PC-3 (cell line): ENCODE data around the gene HNF4A. TPM values are rescaled to one million over a fixed set of nuclear protein-coding genes. Genes with fewer than 3 reads are reported as not detected.

ENCODE experiments used
- ATAC-seq: fragments of 200-7000 bp; cut with Tn5 transposase; 2 replicates; pipeline ENCODE4 v1.9.1; 2020; ENCODE audit warnings: mild to moderate bottlenecking, moderate library complexity
- BruUV-seq: library from RNA; stranded (reverse); fragments of 400-500 nt; replicated peaks from 2 replicates; lab custom pipeline; 2021; lab: Mats Ljungman, UMichigan
- CTCF ChIA-PET: fragments of 300-600 bp; sonication (Branson Sonifier 250); formaldehyde crosslinking; loops from one replicate; lab custom pipeline; 2022; ENCODE audit warnings: antibody characterized with exemption; lab: Charles Lee
- POLR2A ChIA-PET: fragments of 300-600 bp; sonication (Branson Sonifier 250); formaldehyde crosslinking; loops from one replicate; lab custom pipeline; 2022; ENCODE audit warnings: antibody characterized with exemption; ENCODE audit not compliant: unreplicated experiment; lab: Charles Lee
- DNase-seq: peaks from one replicate; pipeline ENCODE4 v3.0.0-alpha.2; 2015
- H2AFZ ChIP-seq: fragments of 300-600 bp; sonication (generic); 2 replicates; pipeline ENCODE4 v1.6.0; 2016; ENCODE audit warnings: antibody characterized with exemption, low read length
- H3F3A ChIP-seq: fragments of 300-600 bp; sonication (generic); one replicate; pipeline ENCODE4 v1.6.0; 2017; ENCODE audit warnings: antibody characterized with exemption, low read length, control low read depth, mild to moderate bottlenecking; ENCODE audit not compliant: unreplicated experiment
- H3K27ac ChIP-seq: fragments of 300-600 bp; sonication (generic); 2 replicates; pipeline ENCODE4 v1.5.1; 2016; ENCODE audit warnings: mild to moderate bottlenecking, low read length
- H3K27me3 ChIP-seq: fragments of 300-600 bp; sonication (generic); 2 replicates; pipeline ENCODE4 v1.6.1; 2016; ENCODE audit warnings: low read length, mixed read lengths
- H3K36me3 ChIP-seq: fragments of 300-600 bp; sonication (generic); 2 replicates; pipeline ENCODE4 v1.6.1; 2016; ENCODE audit warnings: low read depth, mixed run types, low read length, mixed read lengths
- H3K4me1 ChIP-seq: fragments of 300-600 bp; sonication (generic); 2 replicates; pipeline ENCODE4 v1.5.1; 2016; ENCODE audit warnings: low read length; ENCODE audit not compliant: insufficient read depth
- H3K4me2 ChIP-seq: fragments of 300-600 bp; sonication (generic); 2 replicates; pipeline ENCODE4 v1.6.0; 2016; ENCODE audit warnings: low read length
- H3K4me3 ChIP-seq: fragments of 300-600 bp; sonication (generic); 2 replicates; pipeline ENCODE4 v1.5.1; 2016; ENCODE audit warnings: mild to moderate bottlenecking, low read length, mixed read lengths
- H3K79me2 ChIP-seq: fragments of 300-600 bp; sonication (generic); 2 replicates; pipeline ENCODE4 v1.6.1; 2017; ENCODE audit warnings: low read length, mixed read lengths
- H3K9ac ChIP-seq: fragments of 300-600 bp; sonication (generic); 2 replicates; pipeline ENCODE4 v1.6.0; 2016; ENCODE audit warnings: mild to moderate bottlenecking, low read length
- H3K9me2 ChIP-seq: fragments of 300-600 bp; sonication (generic); replicated peaks from 2 replicates; pipeline ENCODE4 v1.6.1; 2016; ENCODE audit warnings: mixed run types, low read length, mixed read lengths
- H3K9me3 ChIP-seq: fragments of 300-600 bp; sonication (generic); 2 replicates; pipeline ENCODE4 v1.6.1; 2016; ENCODE audit warnings: low read length, mixed read lengths
- H4K20me1 ChIP-seq: fragments of 300-600 bp; sonication (generic); 2 replicates; pipeline ENCODE4 v1.6.1; 2016; ENCODE audit warnings: low read length, mixed read lengths
- EZH2 ChIP-seq: fragments of 300-600 bp; sonication (generic); IDR thresholded peaks from one replicate; pipeline ENCODE4 v1.6.1; 2017; ENCODE audit warnings: antibody characterized with exemption, mild to moderate bottlenecking, low read length; ENCODE audit not compliant: unreplicated experiment
- EZH2phosphoT487 ChIP-seq: fragments of 300-600 bp; sonication (generic); IDR thresholded peaks from 2 replicates; pipeline ENCODE4 v1.6.1; 2018; ENCODE audit warnings: mild to moderate bottlenecking, antibody characterized with exemption, low read length, borderline replicate concordance
- intact Hi-C: fragments of 100-400 bp; cut with micrococcal nuclease; formaldehyde crosslinking; loops from 2 replicates; pipeline ENCODE4 v1.9.0; 2023
- total RNA-seq: library from RNA; depleted of rRNA; stranded (reverse); fragments of >200 nt; gene quantifications from 2 replicates; pipeline ENCODE4 v1.2.3, GENCODE V29; 2014
- TF ChIP-seq, protein P1 (sequence below): fragments of 300-600 bp; sonication (generic); conservative IDR thresholded peaks from 2 replicates; pipeline ENCODE4 v1.5.1; 2017; ENCODE audit warnings: antibody characterized with exemption, low read depth, mild to moderate bottlenecking, low read length

Gene HNF4A
- total RNA-seq, 1 experiment from 2014 or later: not detected

DNA sequence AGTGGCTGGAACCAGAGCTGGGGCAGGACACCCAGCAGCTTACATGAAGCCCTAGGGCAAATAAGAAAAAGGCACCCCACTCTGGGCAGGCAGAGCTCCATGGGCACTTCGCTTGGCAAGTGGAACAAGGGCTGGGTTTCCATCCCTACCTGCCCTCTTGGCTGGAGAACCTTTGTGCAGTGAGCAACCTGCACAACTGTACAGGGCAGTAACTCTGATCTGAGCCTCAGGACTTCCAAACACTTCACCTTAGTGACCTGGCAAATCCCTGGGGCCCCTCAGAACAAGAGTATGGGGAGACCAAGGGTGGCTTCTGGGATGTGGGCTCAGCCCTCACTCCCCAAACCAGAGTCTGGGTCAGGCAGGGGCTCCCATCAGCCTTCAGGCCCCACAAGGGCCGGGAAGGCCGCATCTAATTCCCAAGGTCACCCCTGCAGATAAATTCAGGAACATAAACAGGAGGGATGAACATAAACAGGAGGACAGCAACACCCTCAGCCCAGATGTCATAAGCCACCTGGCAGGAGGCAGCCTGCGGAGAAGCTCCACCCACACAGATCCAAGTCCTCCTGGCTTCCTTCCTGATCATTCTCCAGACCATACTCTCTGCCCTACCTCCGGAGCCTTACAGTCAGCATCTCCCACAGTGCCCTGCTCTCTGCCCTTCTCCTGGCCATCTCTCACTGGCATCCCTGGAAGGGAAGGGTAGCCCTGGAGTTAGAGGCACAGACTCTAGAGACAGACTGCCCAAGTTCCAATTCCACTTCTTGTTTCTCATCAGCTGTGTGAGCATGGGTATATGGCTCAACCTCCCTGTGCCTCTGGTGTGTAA lies 37.5 kb downstream of the HNF4A start:
- POLR2A ChIA-PET: no interaction called here
- BruUV-seq: no TSS peak
- intact Hi-C loops: no loop called here

DNA sequence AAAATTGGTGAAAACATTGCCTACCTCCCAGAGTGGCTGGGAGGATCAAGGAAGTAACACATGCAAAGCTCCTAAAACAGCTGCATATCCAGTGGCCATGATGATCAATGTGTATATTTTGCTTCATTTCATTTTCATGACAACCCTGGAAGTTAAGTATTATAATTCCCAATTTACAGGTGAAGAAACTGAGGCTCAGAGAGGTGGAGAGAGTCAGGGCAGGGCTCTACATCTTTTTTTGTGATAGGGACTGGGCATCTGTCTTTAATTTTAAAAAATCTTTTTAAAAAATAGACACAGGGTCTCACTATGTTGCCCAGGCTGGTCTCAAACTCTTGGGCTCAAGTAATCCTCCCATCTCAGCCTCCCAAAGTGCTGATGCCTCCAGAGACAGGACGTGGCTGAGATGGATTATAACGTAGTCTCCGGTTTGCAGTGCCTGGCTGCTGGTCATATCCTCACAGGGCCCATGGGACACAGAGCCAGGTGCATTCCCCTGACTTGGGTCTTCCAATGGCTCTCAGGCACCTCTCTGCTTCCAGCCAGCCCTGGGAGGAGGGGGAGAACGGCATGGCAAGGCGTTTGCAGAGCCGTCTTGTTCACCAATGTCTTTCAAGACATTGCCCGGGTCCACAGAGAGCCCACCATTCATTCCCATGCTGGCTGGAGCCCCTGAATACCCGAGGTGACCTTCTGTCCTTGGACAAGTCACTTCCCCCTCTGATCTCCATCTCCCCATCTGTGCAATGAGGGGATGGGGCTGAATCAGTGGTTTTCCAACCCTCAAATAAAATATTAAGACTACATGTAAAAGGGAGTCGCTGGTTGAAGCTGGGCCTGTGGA lies 38.3 kb downstream of the HNF4A start:
- Histone ChIP-seq H3K4me3 (no peak overlapping the region), H3K9ac (no peak overlapping the region), H3K4me1 (peaks cover 10% of the 10 kb centered on the region), H3K9me2 (no peaks in the 10 kb centered on the region), H3K27ac (no peak overlapping the region), H4K20me1 (no peaks in the 10 kb centered on the region), H3K9me3 (no peaks in the 10 kb centered on the region), H3F3A (no peaks in the 10 kb centered on the region), H2AFZ (no peak overlapping the region), H3K36me3 (no peaks in the 10 kb centered on the region), H3K4me2 (no peak overlapping the region), H3K27me3 (no peaks in the 10 kb centered on the region), H3K79me2 (no peaks in the 10 kb centered on the region)
- intact Hi-C loops: no loop called here
- DNase-seq: no peak
- ChIA-PET CTCF (no interaction called here), POLR2A (no interaction called here)
- BruUV-seq: no TSS peak
- TF ChIP-seq, protein P1, sequence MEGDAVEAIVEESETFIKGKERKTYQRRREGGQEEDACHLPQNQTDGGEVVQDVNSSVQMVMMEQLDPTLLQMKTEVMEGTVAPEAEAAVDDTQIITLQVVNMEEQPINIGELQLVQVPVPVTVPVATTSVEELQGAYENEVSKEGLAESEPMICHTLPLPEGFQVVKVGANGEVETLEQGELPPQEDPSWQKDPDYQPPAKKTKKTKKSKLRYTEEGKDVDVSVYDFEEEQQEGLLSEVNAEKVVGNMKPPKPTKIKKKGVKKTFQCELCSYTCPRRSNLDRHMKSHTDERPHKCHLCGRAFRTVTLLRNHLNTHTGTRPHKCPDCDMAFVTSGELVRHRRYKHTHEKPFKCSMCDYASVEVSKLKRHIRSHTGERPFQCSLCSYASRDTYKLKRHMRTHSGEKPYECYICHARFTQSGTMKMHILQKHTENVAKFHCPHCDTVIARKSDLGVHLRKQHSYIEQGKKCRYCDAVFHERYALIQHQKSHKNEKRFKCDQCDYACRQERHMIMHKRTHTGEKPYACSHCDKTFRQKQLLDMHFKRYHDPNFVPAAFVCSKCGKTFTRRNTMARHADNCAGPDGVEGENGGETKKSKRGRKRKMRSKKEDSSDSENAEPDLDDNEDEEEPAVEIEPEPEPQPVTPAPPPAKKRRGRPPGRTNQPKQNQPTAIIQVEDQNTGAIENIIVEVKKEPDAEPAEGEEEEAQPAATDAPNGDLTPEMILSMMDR: no peak
- no peak for TF ChIP-seq EZH2
- no peak for TF ChIP-seq EZH2phosphoT487
- no peak for ATAC-seq

More for the DNA sequence above, 37.5 kb downstream of the HNF4A start:
- no peak overlapping the region for H3K9ac ChIP-seq
- no peak for DNase-seq
- H3K4me3 ChIP-seq: no peak overlapping the region
- H3K4me1 ChIP-seq: peaks cover 8% of the 10 kb centered on the region
- no peak overlapping the region for H3K4me2 ChIP-seq
- no peaks in the 10 kb centered on the region for H3F3A ChIP-seq
- H4K20me1 ChIP-seq: no peaks in the 10 kb centered on the region
- H2AFZ ChIP-seq: no peak overlapping the region
- H3K79me2 ChIP-seq: no peaks in the 10 kb centered on the region
- no peak overlapping the region for H3K27ac ChIP-seq
- no peaks in the 10 kb centered on the region for H3K9me3 ChIP-seq
- no peak for TF ChIP-seq EZH2
- TF ChIP-seq, protein P1: no peak
- TF ChIP-seq EZH2phosphoT487: no peak
- H3K27me3 ChIP-seq: no peaks in the 10 kb centered on the region
- H3K9me2 ChIP-seq: no peaks in the 10 kb centered on the region
- ATAC-seq: no peak
- CTCF ChIA-PET: interaction anchor here (0.7 kb wide), 1 partner anchor 259 kb away, joined by 3 read pairs; no protein-coding TSS in a partner anchor
- no peaks in the 10 kb centered on the region for H3K36me3 ChIP-seq
